ENCODE measurements around the gene ANKH.

Gene ANKH

DNA sequence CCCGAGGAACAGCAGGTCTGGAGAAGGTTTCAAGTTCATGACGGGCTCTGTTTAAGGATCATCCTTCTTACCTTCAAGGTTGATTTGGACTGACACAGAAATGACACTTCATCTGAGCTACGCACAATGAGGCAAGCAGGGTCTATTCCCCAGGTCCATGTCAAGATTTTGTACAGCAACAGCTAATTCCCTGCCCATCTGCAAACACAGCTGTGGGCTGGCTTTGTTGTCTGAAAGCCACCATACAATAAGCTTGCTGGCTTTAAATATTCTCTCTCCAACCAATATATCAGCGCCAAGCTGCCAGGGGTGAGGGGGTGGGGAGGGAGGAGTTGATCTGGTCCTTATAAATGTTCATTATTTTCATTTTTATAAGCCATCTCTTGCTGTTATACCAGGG is 115.1 kb downstream of the ANKH start:
- no peak overlapping the region for H3K4me3 ChIP-seq (ENCODE audit: low read length, poor library complexity, severe bottlenecking)
- no peaks in the 10 kb centered on the region for H3K4me1 ChIP-seq (ENCODE audit: insufficient read depth, low read length, poor library complexity, severe bottlenecking)
- H2AFZ ChIP-seq (ENCODE audit: low read length) = no peak overlapping the region
- no peaks in the 10 kb centered on the region for H3K79me2 ChIP-seq (ENCODE audit: insufficient read depth, low read length)
- H3K9me2 ChIP-seq (replicated peaks; ENCODE audit: low read depth, low read length) = no peaks in the 10 kb centered on the region
- no peak for TF ChIP-seq EZH2phosphoT487 (IDR thresholded peaks at IDR 0.05; ENCODE audit: borderline replicate concordance)
- TF ChIP-seq, protein P1, sequence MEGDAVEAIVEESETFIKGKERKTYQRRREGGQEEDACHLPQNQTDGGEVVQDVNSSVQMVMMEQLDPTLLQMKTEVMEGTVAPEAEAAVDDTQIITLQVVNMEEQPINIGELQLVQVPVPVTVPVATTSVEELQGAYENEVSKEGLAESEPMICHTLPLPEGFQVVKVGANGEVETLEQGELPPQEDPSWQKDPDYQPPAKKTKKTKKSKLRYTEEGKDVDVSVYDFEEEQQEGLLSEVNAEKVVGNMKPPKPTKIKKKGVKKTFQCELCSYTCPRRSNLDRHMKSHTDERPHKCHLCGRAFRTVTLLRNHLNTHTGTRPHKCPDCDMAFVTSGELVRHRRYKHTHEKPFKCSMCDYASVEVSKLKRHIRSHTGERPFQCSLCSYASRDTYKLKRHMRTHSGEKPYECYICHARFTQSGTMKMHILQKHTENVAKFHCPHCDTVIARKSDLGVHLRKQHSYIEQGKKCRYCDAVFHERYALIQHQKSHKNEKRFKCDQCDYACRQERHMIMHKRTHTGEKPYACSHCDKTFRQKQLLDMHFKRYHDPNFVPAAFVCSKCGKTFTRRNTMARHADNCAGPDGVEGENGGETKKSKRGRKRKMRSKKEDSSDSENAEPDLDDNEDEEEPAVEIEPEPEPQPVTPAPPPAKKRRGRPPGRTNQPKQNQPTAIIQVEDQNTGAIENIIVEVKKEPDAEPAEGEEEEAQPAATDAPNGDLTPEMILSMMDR (conservative IDR thresholded peaks at IDR 0.05; ENCODE audit: low read length) = no peak
- no peaks in the 10 kb centered on the region for H4K20me1 ChIP-seq (ENCODE audit: insufficient read depth, low read length, poor library complexity, severe bottlenecking)
- H3K9ac ChIP-seq (ENCODE audit: low read depth, low read length, poor library complexity, severe bottlenecking) = no peak overlapping the region
- H3K9me3 ChIP-seq (ENCODE audit: insufficient read depth, low read depth, low read length) = no peaks in the 10 kb centered on the region
- H3K36me3 ChIP-seq (ENCODE audit: insufficient read depth, low read length) = peaks cover 33% of the 10 kb centered on the region
- H3F3A ChIP-seq (ENCODE audit: low read depth) = no peaks in the 10 kb centered on the region
- no peaks in the 10 kb centered on the region for H3K27me3 ChIP-seq (ENCODE audit: insufficient read depth, low read length, poor library complexity, severe bottlenecking)
- no peak overlapping the region for H3K4me2 ChIP-seq (ENCODE audit: low read depth, low read length, poor library complexity, severe bottlenecking)

DNA sequence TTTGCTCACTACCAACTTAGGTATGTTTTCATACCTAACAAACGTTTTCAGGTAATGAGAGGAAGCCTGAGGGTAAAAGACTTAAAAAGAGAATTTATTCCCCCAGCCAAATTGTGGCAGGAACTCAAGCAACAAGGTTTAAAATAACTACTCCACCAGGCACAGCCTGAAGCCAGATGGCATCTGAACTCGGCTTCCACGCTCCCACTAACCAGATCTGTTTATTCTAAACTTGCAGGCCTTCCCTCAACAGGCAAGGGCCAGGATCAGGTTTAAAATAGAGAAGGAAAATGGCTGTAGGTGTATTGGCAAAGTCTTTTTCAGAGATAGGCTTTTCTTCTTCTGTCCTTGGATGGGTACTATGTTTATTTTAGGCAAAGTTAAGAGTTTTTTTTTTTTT is 117.6 kb downstream of the ANKH start:
- H3K27me3 ChIP-seq (ENCODE audit: insufficient read depth, low read length, poor library complexity, severe bottlenecking) = no peaks in the 10 kb centered on the region
- H3K4me2 ChIP-seq (ENCODE audit: low read depth, low read length, poor library complexity, severe bottlenecking) = no peak overlapping the region
- H4K20me1 ChIP-seq (ENCODE audit: insufficient read depth, low read length, poor library complexity, severe bottlenecking) = no peaks in the 10 kb centered on the region
- no peaks in the 10 kb centered on the region for H3K9me2 ChIP-seq (replicated peaks; ENCODE audit: low read depth, low read length)
- no peak overlapping the region for H3K4me3 ChIP-seq (ENCODE audit: low read length, poor library complexity, severe bottlenecking)
- H3F3A ChIP-seq (ENCODE audit: low read depth) = no peaks in the 10 kb centered on the region
- H2AFZ ChIP-seq (ENCODE audit: low read length) = no peak overlapping the region
- no peak for TF ChIP-seq EZH2phosphoT487 (IDR thresholded peaks at IDR 0.05; ENCODE audit: borderline replicate concordance)
- TF ChIP-seq, protein P1 (conservative IDR thresholded peaks at IDR 0.05; ENCODE audit: low read length) = no peak
- H3K9ac ChIP-seq (ENCODE audit: low read depth, low read length, poor library complexity, severe bottlenecking) = no peak overlapping the region
- H3K9me3 ChIP-seq (ENCODE audit: insufficient read depth, low read depth, low read length) = no peaks in the 10 kb centered on the region
- no peaks in the 10 kb centered on the region for H3K79me2 ChIP-seq (ENCODE audit: insufficient read depth, low read length)
- H3K36me3 ChIP-seq (ENCODE audit: insufficient read depth, low read length) = peaks cover 43% of the 10 kb centered on the region
- no peaks in the 10 kb centered on the region for H3K4me1 ChIP-seq (ENCODE audit: insufficient read depth, low read length, poor library complexity, severe bottlenecking)

DNA sequence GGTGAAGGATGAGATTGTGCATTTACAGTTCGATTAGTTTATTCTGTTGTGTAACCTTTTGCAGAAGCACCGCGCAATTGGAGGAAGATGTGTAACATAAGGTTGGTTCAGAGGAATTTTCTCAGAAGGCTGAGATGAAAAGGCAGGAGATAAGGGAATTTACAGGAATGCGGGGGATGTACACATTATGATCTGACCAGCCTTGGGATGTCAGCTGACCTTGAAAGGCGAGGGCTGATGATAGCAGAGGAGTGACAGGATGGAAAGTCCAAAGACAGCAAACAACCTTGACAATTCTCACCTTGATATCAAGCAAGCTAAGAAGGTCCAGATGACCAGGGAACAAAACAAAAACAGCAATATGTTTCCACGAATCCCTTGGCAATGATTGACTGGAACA is 118.3 kb downstream of the ANKH start:
- Histone ChIP-seq H2AFZ (ENCODE audit: low read length) (no peak overlapping the region), H3K9me3 (ENCODE audit: insufficient read depth, low read depth, low read length) (no peaks in the 10 kb centered on the region), H3K4me3 (ENCODE audit: low read length, poor library complexity, severe bottlenecking) (no peak overlapping the region), H3F3A (ENCODE audit: low read depth) (no peaks in the 10 kb centered on the region), H3K79me2 (ENCODE audit: insufficient read depth, low read length) (no peaks in the 10 kb centered on the region), H3K9me2 (replicated peaks; ENCODE audit: low read depth, low read length) (no peaks in the 10 kb centered on the region), H3K9ac (ENCODE audit: low read depth, low read length, poor library complexity, severe bottlenecking) (no peak overlapping the region), H3K36me3 (ENCODE audit: insufficient read depth, low read length) (peaks cover 43% of the 10 kb centered on the region), H3K27me3 (ENCODE audit: insufficient read depth, low read length, poor library complexity, severe bottlenecking) (no peaks in the 10 kb centered on the region), H3K4me1 (ENCODE audit: insufficient read depth, low read length, poor library complexity, severe bottlenecking) (no peaks in the 10 kb centered on the region), H3K4me2 (ENCODE audit: low read depth, low read length, poor library complexity, severe bottlenecking) (no peak overlapping the region), H4K20me1 (ENCODE audit: insufficient read depth, low read length, poor library complexity, severe bottlenecking) (no peaks in the 10 kb centered on the region)
- TF ChIP-seq, protein P1 (conservative IDR thresholded peaks at IDR 0.05; ENCODE audit: low read length) = no peak
- TF ChIP-seq EZH2phosphoT487 (IDR thresholded peaks at IDR 0.05; ENCODE audit: borderline replicate concordance) = no peak
